OCI-LY1 (cell line): ENCODE measurements around the gene CDH4.

Experiments used
- EZH2 ChIP-seq: fragments of 200-600 bp; sonication (generic), shearing (Covaris generic); IDR thresholded peaks from 2 replicates; pipeline ENCODE4 v1.8.0; 2017; ENCODE audit warnings: borderline replicate concordance, mixed run types, mild to moderate bottlenecking, antibody characterized with exemption, low read length, moderate library complexity, mixed read lengths
- TF ChIP-seq, protein P1 (sequence below): fragments of 200-600 bp; sonication (generic), shearing (Covaris generic); IDR thresholded peaks from 2 replicates; pipeline ENCODE4 v1.5.1; 2017; ENCODE audit warnings: mild to moderate bottlenecking, antibody characterized with exemption, low read length, moderate library complexity, mixed read lengths

DNA sequence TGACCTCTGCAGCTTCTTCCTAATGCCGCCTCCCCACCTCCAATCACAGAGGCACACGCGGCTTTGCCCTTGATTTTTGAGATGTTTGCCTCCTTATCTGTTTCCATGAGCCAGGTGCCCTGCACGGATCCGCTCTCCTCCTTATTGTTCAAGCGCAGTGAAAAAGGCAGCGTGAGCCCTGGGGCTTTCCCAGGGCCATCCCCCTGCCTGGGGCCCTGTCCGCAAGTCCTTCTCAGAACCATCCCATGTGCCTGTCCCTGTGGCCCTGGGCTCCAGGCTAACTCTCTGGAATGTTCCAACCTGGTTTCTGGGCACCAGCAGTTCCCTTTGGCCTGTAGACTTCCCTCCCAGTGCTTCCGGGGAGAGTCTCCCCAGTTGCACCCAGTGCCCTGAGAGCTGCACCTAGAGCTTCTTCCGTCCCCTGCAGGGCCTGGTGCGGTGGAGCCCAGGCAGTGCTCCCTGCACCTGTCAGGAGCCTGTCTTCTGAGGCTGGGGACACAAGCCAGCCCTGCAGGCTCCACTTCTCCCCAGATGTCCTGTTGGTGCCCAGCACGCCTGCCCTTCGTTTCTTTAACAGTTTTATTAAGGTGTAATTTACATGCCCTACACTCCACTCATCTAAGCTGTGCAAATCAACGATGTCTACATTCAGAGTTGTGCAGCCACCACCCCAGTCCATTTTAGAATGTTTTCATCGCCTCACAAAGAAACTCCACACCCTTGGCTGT, 330.3 kb downstream of the CDH4 start:
- TF ChIP-seq, protein P1, sequence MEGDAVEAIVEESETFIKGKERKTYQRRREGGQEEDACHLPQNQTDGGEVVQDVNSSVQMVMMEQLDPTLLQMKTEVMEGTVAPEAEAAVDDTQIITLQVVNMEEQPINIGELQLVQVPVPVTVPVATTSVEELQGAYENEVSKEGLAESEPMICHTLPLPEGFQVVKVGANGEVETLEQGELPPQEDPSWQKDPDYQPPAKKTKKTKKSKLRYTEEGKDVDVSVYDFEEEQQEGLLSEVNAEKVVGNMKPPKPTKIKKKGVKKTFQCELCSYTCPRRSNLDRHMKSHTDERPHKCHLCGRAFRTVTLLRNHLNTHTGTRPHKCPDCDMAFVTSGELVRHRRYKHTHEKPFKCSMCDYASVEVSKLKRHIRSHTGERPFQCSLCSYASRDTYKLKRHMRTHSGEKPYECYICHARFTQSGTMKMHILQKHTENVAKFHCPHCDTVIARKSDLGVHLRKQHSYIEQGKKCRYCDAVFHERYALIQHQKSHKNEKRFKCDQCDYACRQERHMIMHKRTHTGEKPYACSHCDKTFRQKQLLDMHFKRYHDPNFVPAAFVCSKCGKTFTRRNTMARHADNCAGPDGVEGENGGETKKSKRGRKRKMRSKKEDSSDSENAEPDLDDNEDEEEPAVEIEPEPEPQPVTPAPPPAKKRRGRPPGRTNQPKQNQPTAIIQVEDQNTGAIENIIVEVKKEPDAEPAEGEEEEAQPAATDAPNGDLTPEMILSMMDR = no peak
- TF ChIP-seq EZH2 = no peak
